ENCODE measurements around the gene CHST11. TPM values are rescaled to one million over a fixed set of nuclear protein-coding genes. Genes with fewer than 3 reads are reported as not detected.

CHST11 gene
- total RNA-seq, 8 experiments from 2014 or later: 9.3 to 36.8 (median 12.9) TPM

- in situ Hi-C loops (cut with MboI; ENCODE audit: low pct_unique_long_range_greater_than_20kb in 2 of 9, low sequenced_read_pairs in 9 of 9, unreplicated experiment in 9 of 9): loop anchor here in 1 of 9 experiments (25.0 kb wide), 1 partner anchor 95 kb away; no protein-coding TSS in a partner anchor
- ATAC-seq (replicated peaks in 6 of 8): peak in 3 of 8 experiments; percentile 68 to 92 (median 88)
- 10 to 100% (median 76%) methylated on average over 1 to 3 of the region's 3 CpGs; no CpG with 5 or more reads in 4 of the 10 experiments for WGBS, 10 experiments
Observed at GRCh38 chr12:104767261-104767660, 310.5 kb downstream of the CHST11 start.

GRCh38 chr12:104768033-104768432 is 311.3 kb downstream of the CHST11 start:
- Histone ChIP-seq H3K27ac (no peak overlapping the region), H3K4me3 (no peak overlapping the region), H3K4me1 (replicated peaks in 1 of 2) (peaks cover 8 to 9% of the 10 kb centered on the region in 2 donors)
- ATAC-seq (replicated peaks in 6 of 8): peak in 2 of 8 experiments; percentile 11 to 22
- in situ Hi-C loops (cut with MboI; ENCODE audit: low pct_unique_long_range_greater_than_20kb in 2 of 9, low sequenced_read_pairs in 9 of 9, unreplicated experiment in 9 of 9): loop anchor here in 1 of 9 experiments (25.0 kb wide), 1 partner anchor 94 kb away; no protein-coding TSS in a partner anchor

More at GRCh38 chr12:104767261-104767660, 310.5 kb downstream of the CHST11 start:
- Histone ChIP-seq H3K4me3 (no peak overlapping the region), H3K27ac (no peak overlapping the region), H3K4me1 (replicated peaks in 1 of 2) (peaks cover 8 to 9% of the 10 kb centered on the region in 2 donors)

GRCh38 chr12:104769144-104769561 is 312.4 kb downstream of the CHST11 start:
- Histone ChIP-seq H3K4me3 (no peak overlapping the region), H3K27ac (peak overlapping the region in 1 of 2 donors; percentile 16), H3K4me1 (replicated peaks in 1 of 2) (peaks cover 8 to 9% of the 10 kb centered on the region in 2 donors)
- peak in 5 of 8 experiments; percentile 48 to 65 (median 62) for ATAC-seq (replicated peaks in 6 of 8)
- 0 to 82% (median 17%) methylated on average over 1 to 6 of the region's 6 CpGs for WGBS, 10 experiments
- in situ Hi-C loops (cut with MboI; ENCODE audit: low pct_unique_long_range_greater_than_20kb in 2 of 9, low sequenced_read_pairs in 9 of 9, unreplicated experiment in 9 of 9): loop anchor here in 1 of 9 experiments (25.0 kb wide), 1 partner anchor 93 kb away; no protein-coding TSS in a partner anchor

- peaks cover 8 to 10% of the 10 kb centered on the region in 2 donors for H3K4me1 ChIP-seq (replicated peaks in 1 of 2)
- no peak for ATAC-seq (replicated peaks in 6 of 8)
- in situ Hi-C loops (cut with MboI; ENCODE audit: low pct_unique_long_range_greater_than_20kb in 2 of 9, low sequenced_read_pairs in 9 of 9, unreplicated experiment in 9 of 9): loop anchor here in 1 of 9 experiments (25.0 kb wide), 1 partner anchor 90 kb away; no protein-coding TSS in a partner anchor
- H3K27ac ChIP-seq: no peak overlapping the region
- WGBS, 10 experiments: 100% methylated on average over 1 of the region's 1 CpG; no CpG with 5 or more reads in 2 of the 10 experiments
- no peak overlapping the region for H3K4me3 ChIP-seq
Observed at GRCh38 chr12:104772336-104772735, 315.6 kb downstream of the CHST11 start.

- 48 to 100% (median 79%) methylated on average over 1 to 2 of the region's 2 CpGs for WGBS, 10 experiments
- Histone ChIP-seq H3K4me1 (replicated peaks in 1 of 2) (peaks cover 0 to 2% of the 10 kb centered on the region in 2 donors), H3K27ac (no peak overlapping the region), H3K4me3 (no peak overlapping the region)
- in situ Hi-C loops (cut with MboI; ENCODE audit: low pct_unique_long_range_greater_than_20kb in 2 of 9, low sequenced_read_pairs in 9 of 9, unreplicated experiment in 9 of 9): loop anchor here in 1 of 9 experiments (25.0 kb wide), 1 partner anchor 287 kb away; no protein-coding TSS in a partner anchor
- ATAC-seq (replicated peaks in 6 of 8): no peak
Observed at GRCh38 chr12:104775731-104776231, 319.0 kb downstream of the CHST11 start.

GRCh38 chr12:104779134-104779533 is 322.4 kb downstream of the CHST11 start:
- WGBS, 10 experiments: 63 to 100% (median 79%) methylated on average over 2 of the region's 2 CpGs; no CpG with 5 or more reads in 1 of the 10 experiments
- Histone ChIP-seq H3K4me3 (no peak overlapping the region), H3K4me1 (replicated peaks in 1 of 2) (peaks cover 0 to 2% of the 10 kb centered on the region in 2 donors), H3K27ac (no peak overlapping the region)
- ATAC-seq (replicated peaks in 6 of 8): no peak
- in situ Hi-C loops (cut with MboI; ENCODE audit: low pct_unique_long_range_greater_than_20kb in 2 of 9, low sequenced_read_pairs in 9 of 9, unreplicated experiment in 9 of 9): loop anchor here in 1 of 9 experiments (25.0 kb wide), 1 partner anchor 283 kb away; no protein-coding TSS in a partner anchor

- in situ Hi-C loops (cut with MboI; ENCODE audit: low pct_unique_long_range_greater_than_20kb in 2 of 9, low sequenced_read_pairs in 9 of 9, unreplicated experiment in 9 of 9): loop anchor here in 1 of 9 experiments (25.0 kb wide), 1 partner anchor 280 kb away; no protein-coding TSS in a partner anchor
- WGBS, 10 experiments: 0 to 100% (median 84%) methylated on average over 1 to 3 of the region's 3 CpGs; no CpG with 5 or more reads in 2 of the 10 experiments
- ATAC-seq (replicated peaks in 6 of 8): no peak
Observed at GRCh38 chr12:104782296-104782695, 325.5 kb downstream of the CHST11 start.

GRCh38 chr12:104784592-104784991 is 327.8 kb downstream of the CHST11 start:
- peaks cover 4 to 5% of the 10 kb centered on the region in 2 donors for H3K4me1 ChIP-seq (replicated peaks in 1 of 2)
- no peak overlapping the region for H3K27ac ChIP-seq
- in situ Hi-C loops (cut with MboI; ENCODE audit: low pct_unique_long_range_greater_than_20kb in 2 of 9, low sequenced_read_pairs in 9 of 9, unreplicated experiment in 9 of 9): loop anchor here in 1 of 9 experiments (25.0 kb wide), 1 partner anchor 278 kb away; no protein-coding TSS in a partner anchor
- WGBS, 10 experiments: 20 to 80% (median 71%) methylated on average over 1 of the region's 1 CpG; no CpG with 5 or more reads in 5 of the 10 experiments
- H3K4me3 ChIP-seq: no peak overlapping the region
- peak in 2 of 8 experiments; percentile 21 to 78 for ATAC-seq (replicated peaks in 6 of 8)

More at GRCh38 chr12:104782296-104782695, 325.5 kb downstream of the CHST11 start:
- Histone ChIP-seq H3K27ac (no peak overlapping the region), H3K4me3 (no peak overlapping the region), H3K4me1 (replicated peaks in 1 of 2) (peaks cover 0 to 2% of the 10 kb centered on the region in 2 donors)

- Histone ChIP-seq H3K4me1 (replicated peaks in 1 of 2) (peaks cover 5 to 10% of the 10 kb centered on the region in 2 donors), H3K4me3 (no peak overlapping the region), H3K27ac (no peak overlapping the region)
- no peak for ATAC-seq (replicated peaks in 6 of 8)
- in situ Hi-C loops (cut with MboI; ENCODE audit: low pct_unique_long_range_greater_than_20kb in 2 of 9, low sequenced_read_pairs in 9 of 9, unreplicated experiment in 9 of 9): loop anchor here in 1 of 9 experiments (25.0 kb wide), 1 partner anchor 276 kb away; no protein-coding TSS in a partner anchor
- 67 to 100% (median 93%) methylated on average over 1 to 5 of the region's 5 CpGs; no CpG with 5 or more reads in 1 of the 10 experiments for WGBS, 10 experiments
Observed at GRCh38 chr12:104785886-104786285, 329.1 kb downstream of the CHST11 start.

- Histone ChIP-seq H3K4me1 (replicated peaks in 1 of 2) (peaks cover 5 to 10% of the 10 kb centered on the region in 2 donors), H3K4me3 (no peak overlapping the region), H3K27ac (no peak overlapping the region)
- 39 to 86% (median 79%) methylated on average over 1 to 5 of the region's 5 CpGs for WGBS, 10 experiments
- in situ Hi-C loops (cut with MboI; ENCODE audit: low pct_unique_long_range_greater_than_20kb in 2 of 9, low sequenced_read_pairs in 9 of 9, unreplicated experiment in 9 of 9): loop anchor here in 1 of 9 experiments (25.0 kb wide), 1 partner anchor 276 kb away; no protein-coding TSS in a partner anchor
- no peak for ATAC-seq (replicated peaks in 6 of 8)
Observed at GRCh38 chr12:104786352-104786751, 329.6 kb downstream of the CHST11 start.

GRCh38 chr12:104788840-104789271 is 332.1 kb downstream of the CHST11 start:
- no peak overlapping the region for H3K27ac ChIP-seq
- ATAC-seq (replicated peaks in 6 of 8): peak; percentile 24 to 98 (median 82)
- in situ Hi-C loops (cut with MboI; ENCODE audit: low pct_unique_long_range_greater_than_20kb in 2 of 9, low sequenced_read_pairs in 9 of 9, unreplicated experiment in 9 of 9): loop anchor here in 1 of 9 experiments (25.0 kb wide), 1 partner anchor 273 kb away; no protein-coding TSS in a partner anchor
- H3K4me3 ChIP-seq: no peak overlapping the region
- H3K4me1 ChIP-seq (replicated peaks in 1 of 2): peaks cover 5 to 10% of the 10 kb centered on the region in 2 donors

GRCh38 chr12:104790296-104791125 is 333.8 kb downstream of the CHST11 start:
- ATAC-seq (replicated peaks in 6 of 8): peak in 5 of 8 experiments; percentile 34 to 60 (median 41)
- 26 to 90% (median 69%) methylated on average over 4 to 10 of the region's 19 CpGs; no CpG with 5 or more reads in 4 of the 10 experiments for WGBS, 10 experiments
- H3K4me1 ChIP-seq (replicated peaks in 1 of 2): peaks cover 5 to 10% of the 10 kb centered on the region in 2 donors
- H3K27ac ChIP-seq: no peak overlapping the region
- in situ Hi-C loops (cut with MboI; ENCODE audit: low pct_unique_long_range_greater_than_20kb in 2 of 9, low sequenced_read_pairs in 9 of 9, unreplicated experiment in 9 of 9): loop anchor here in 1 of 9 experiments (25.0 kb wide), 1 partner anchor 272 kb away; no protein-coding TSS in a partner anchor
- no peak overlapping the region for H3K4me3 ChIP-seq
